ENCODE data around the gene ARVCF.

GRCh38 chr22:19965771-19966709, 50.6 kb downstream of the ARVCF start:
- no peak for TF ChIP-seq EZH2 (IDR thresholded peaks at IDR 0.05; ENCODE audit: insufficient read depth, poor library complexity, severe bottlenecking)
- TF ChIP-seq EZH2phosphoT487 (IDR thresholded peaks at IDR 0.05; ENCODE audit: insufficient read depth, low read depth), result no peak
